GM19351 (cell line): ENCODE data around the gene RPAIN.

Source experiments
- ATAC-seq: cut with Tn5 transposase; IDR thresholded peaks from one replicate; pipeline ENCODE4 v1.9.1; 2021; ENCODE audit warnings: mild to moderate bottlenecking, moderate library complexity; ENCODE audit not compliant: unreplicated experiment

Gene RPAIN

DNA sequence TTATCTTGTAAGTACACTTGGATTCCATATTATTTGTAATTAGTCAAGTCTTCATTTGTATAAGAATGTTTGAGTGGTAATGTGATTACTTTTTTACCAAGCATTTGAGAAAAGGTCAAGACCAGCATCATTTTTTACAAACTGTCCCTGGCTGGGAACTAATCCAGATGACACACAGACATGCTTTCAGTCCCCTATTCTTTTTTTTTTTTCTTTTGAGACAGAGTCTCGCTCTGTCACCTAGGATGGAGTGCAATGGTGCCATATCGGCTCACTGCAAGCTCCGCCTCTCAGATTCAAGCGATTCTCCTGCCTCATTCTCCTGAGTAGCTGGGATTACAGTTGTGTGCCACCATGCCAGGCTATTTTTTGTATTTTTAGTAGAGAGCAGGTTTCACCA is 61.5 kb downstream of the RPAIN start:
- no peak for ATAC-seq
